SK-N-MC (cell line): ENCODE results near the gene RPS16.
"Not testable (repeated sequence)": the region's sequence is repeated elsewhere in the genome, so short reads cannot be mapped to it uniquely, and the experiment has no call there.

Source experiments
- EZH2 ChIP-seq: fragments of 200-600 bp; sonication (generic); IDR thresholded peaks from one replicate; pipeline ENCODE4 v1.6.1; 2017; ENCODE audit warnings: antibody characterized with exemption
- POLR2AphosphoS5 ChIP-seq: IDR thresholded peaks from 2 replicates; pipeline ENCODE4 v1.6.1; 2012; ENCODE audit warnings: mild to moderate bottlenecking, low read depth, low read length, borderline replicate concordance

DNA sequence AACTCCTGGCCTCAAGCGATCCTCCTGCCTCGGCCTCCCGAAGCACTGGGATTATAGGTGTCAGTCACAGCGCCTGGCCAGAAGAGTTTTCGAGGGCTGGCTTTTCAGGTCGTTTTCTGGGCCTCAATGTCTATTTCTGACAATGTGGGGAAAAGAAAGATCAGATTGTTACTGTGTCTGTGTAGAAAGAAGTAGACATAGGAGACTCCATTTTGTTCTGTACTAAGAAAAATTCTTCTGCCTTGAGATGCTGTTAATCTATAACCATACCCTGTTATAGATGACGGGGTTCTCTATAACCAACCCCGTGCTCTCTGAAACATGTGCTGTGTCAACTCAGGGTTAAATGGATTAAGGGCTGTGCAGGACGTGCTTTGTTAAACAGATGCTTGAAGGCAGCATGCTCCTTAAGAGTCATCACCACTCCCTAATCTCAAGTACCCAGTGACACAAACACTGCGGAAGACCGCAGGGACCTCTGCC is 43.6 kb upstream of the RPS16 start:
- TF ChIP-seq POLR2AphosphoS5, EZH2: not testable (repeated sequence)
